B cell (primary cell): ENCODE data around the gene CFH. TPM values are rescaled to one million over a fixed set of nuclear protein-coding genes. Genes with fewer than 3 reads are reported as not detected.

Experiments used
- ATAC-seq: fragments of 200-7000 bp; cut with Tn5 transposase; one replicate; pipeline ENCODE4 v1.10.0; 2021; ENCODE audit warnings: low read depth, mild to moderate bottlenecking, moderate number of reproducible peaks, moderate library complexity
- CTCF ChIA-PET: fragments of 350-600 bp; sonication (Branson Sonifier 250); formaldehyde crosslinking; loops from one replicate; lab custom pipeline; 2021; ENCODE audit warnings: antibody characterized with exemption, inconsistent platforms; lab: Charles Lee
- POLR2A ChIA-PET: fragments of 350-600 bp; sonication (Branson Sonifier 250); formaldehyde crosslinking; loops from one replicate; lab custom pipeline; 2021; ENCODE audit warnings: antibody characterized with exemption; lab: Charles Lee
- DNase-seq: peaks from one replicate; pipeline ENCODE4 v3.0.0; 2013
- H2AFZ ChIP-seq: 2 replicates; pipeline ENCODE4 v1.6.1; 2012; ENCODE audit warnings: mild to moderate bottlenecking, low read depth, low read length; ENCODE audit not compliant: insufficient read depth, poor library complexity, severe bottlenecking
- H3K27ac ChIP-seq, 2 donors: 1 replicate in 1 of 2; 2 replicates in 1 of 2; pipeline ENCODE4 v1.5.1; 2012 to 2013; ENCODE audit warnings: low read length in 2 of 2, mild to moderate bottlenecking in 2 of 2, moderate library complexity in 1 of 2
- H3K27me3 ChIP-seq, 4 experiments: fragments of 200-600 bp in 1 of 4; sonication (generic) in 1 of 4; replicated peaks in 1 of 4; 1 replicate in 2 of 4; 2 replicates in 2 of 4; pipeline versions ENCODE4 v1.6.1 to v1.7.0; 2013 to 2016; ENCODE audit warnings: low read length in 3 of 4, mild to moderate bottlenecking in 2 of 4, mixed read lengths in 1 of 4, moderate library complexity in 1 of 4; ENCODE audit not compliant: insufficient read depth in 4 of 4, control insufficient read depth in 3 of 4; ENCODE audit errors: control extremely low read depth in 1 of 4
- H3K36me3 ChIP-seq, 2 experiments: replicated peaks in 1 of 2; 1 replicate in 1 of 2; 2 replicates in 1 of 2; pipeline versions ENCODE4 v1.6.1 to v1.7.1; 2013; ENCODE audit warnings: low read length in 1 of 2; ENCODE audit not compliant: insufficient read depth in 2 of 2, control insufficient read depth in 1 of 2; ENCODE audit errors: control extremely low read depth in 1 of 2, extremely low read depth in 1 of 2
- H3K4me1 ChIP-seq, 2 donors: fragments of 200-600 bp in 1 of 2; sonication (generic) in 1 of 2; 1 replicate in 1 of 2; 2 replicates in 1 of 2; pipeline versions ENCODE4 v1.5.1 to v1.6.1; 2013 to 2017; ENCODE audit warnings: low read length in 2 of 2; ENCODE audit not compliant: control insufficient read depth in 2 of 2, insufficient read depth in 2 of 2
- H3K4me2 ChIP-seq: replicated peaks from 2 replicates; pipeline ENCODE3; 2012; ENCODE audit warnings: mild to moderate bottlenecking, low read depth, low read length; ENCODE audit not compliant: poor library complexity, severe bottlenecking
- H3K4me3 ChIP-seq, 5 experiments: fragments of 200-600 bp in 1 of 5; sonication (generic) in 1 of 5; 1 replicate in 3 of 5; 2 replicates in 2 of 5; pipeline versions ENCODE4 v1.5.1 to v1.7.0; 2011 to 2016; ENCODE audit warnings: low read length in 4 of 5, mild to moderate bottlenecking in 4 of 5, low read depth in 2 of 5, control low read depth in 1 of 5, moderate library complexity in 1 of 5; ENCODE audit not compliant: insufficient read depth in 1 of 5; ENCODE audit errors: control extremely low read depth in 1 of 5, extremely low read depth in 1 of 5
- H3K79me2 ChIP-seq: fragments of 200-600 bp; sonication (generic); one replicate; pipeline ENCODE4 v1.6.0; 2016; ENCODE audit warnings: low read length; ENCODE audit not compliant: control insufficient read depth, insufficient read depth
- H3K9ac ChIP-seq: fragments of 200-600 bp; sonication (generic); 2 replicates; pipeline ENCODE4 v1.6.1; 2017; ENCODE audit warnings: mild to moderate bottlenecking, low read length, moderate library complexity
- H3K9me3 ChIP-seq, 3 donors: one replicate each; pipeline versions ENCODE4 v1.6.1 to v1.7.1; 2013; ENCODE audit warnings: low read length in 2 of 3; ENCODE audit not compliant: control insufficient read depth in 2 of 3, insufficient read depth in 1 of 3; ENCODE audit errors: control extremely low read depth in 1 of 3
- H4K20me1 ChIP-seq: 2 replicates; pipeline ENCODE4 v1.6.0; 2012; ENCODE audit warnings: mild to moderate bottlenecking, low read length; ENCODE audit not compliant: insufficient read depth, control insufficient read depth, poor library complexity, severe bottlenecking
- H3K27ac Mint-ChIP-seq: one replicate; pipeline ENCODE4 v1.8.0; 2021; ENCODE audit warnings: mixed read lengths
- H3K27me3 Mint-ChIP-seq: one replicate; pipeline ENCODE4 v1.8.0; 2021; ENCODE audit warnings: mixed read lengths
- H3K4me1 Mint-ChIP-seq: one replicate; pipeline ENCODE4 v1.8.0; 2021; ENCODE audit warnings: mixed read lengths
- H3K4me3 Mint-ChIP-seq: one replicate; pipeline ENCODE4 v1.8.0; 2021; ENCODE audit warnings: mixed read lengths
- H3K9me3 Mint-ChIP-seq: one replicate; pipeline ENCODE4 v1.8.0; 2022; ENCODE audit warnings: mixed read lengths; ENCODE audit not compliant: insufficient read depth
- CTCF ChIP-seq: fragments of 200-600 bp; IDR thresholded peaks from one replicate; pipeline ENCODE4 v1.8.0; 2022; ENCODE audit warnings: antibody characterized with exemption, mild to moderate bottlenecking
- EZH2 ChIP-seq: IDR thresholded peaks from 2 replicates; pipeline ENCODE4 v1.6.1; 2012; ENCODE audit warnings: borderline replicate concordance, low read depth, mild to moderate bottlenecking, moderate library complexity, low read length; ENCODE audit not compliant: insufficient read depth, poor library complexity, severe bottlenecking
- WGBS: methylation state at CpG from one replicate; pipeline ENCODE4 v1.1.5; 2013; ENCODE audit warnings: missing lambda C conversion rate; ENCODE audit not compliant: insufficient coverage; 5-methylcytosine and 5-hydroxymethylcytosine counted together
- intact Hi-C: fragments of 100-400 bp; cut with micrococcal nuclease; formaldehyde crosslinking; loops from one replicate; pipeline ENCODE4 v1.10.0; 2022
- polyA plus RNA-seq: library from polyadenylated mRNA; depleted of rRNA; stranded (reverse); fragments of >200 nt; gene quantifications from 2 replicates; pipeline ENCODE4 v1.2.3, GENCODE V29; 2012
- total RNA-seq, 2 donors: library from RNA; stranded (reverse); fragments of 120-200 nt in 1 of 2; gene quantifications; 1 replicate in 1 of 2; 2 replicates in 1 of 2; pipeline versions ENCODE4 v1.2.3 to v1.2.4, GENCODE V29; 2013 to 2022

CFH gene
- total and polyA plus RNA-seq, 2 donors (not counting 1 experiment from before 2014, with no cell fraction given), result not detected

DNA sequence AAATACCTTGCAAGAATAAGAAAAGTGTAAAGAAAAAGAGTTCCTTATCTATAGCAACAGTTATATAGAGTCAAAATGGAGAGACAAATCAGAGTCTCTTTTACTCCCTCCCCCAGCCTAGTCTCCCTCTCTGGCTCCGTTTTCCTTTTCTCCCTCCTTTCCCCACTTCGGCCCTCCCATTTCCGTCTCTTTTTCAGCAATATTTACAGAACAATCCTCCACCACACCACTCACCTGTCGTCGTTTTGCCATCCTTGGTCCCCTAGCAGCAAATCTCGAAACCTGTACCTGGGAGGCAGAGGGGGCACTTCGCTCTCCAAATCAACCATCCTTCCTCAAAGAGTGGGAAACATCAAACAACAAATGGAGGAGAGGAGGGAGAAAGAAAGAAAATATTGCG is 43.9 kb upstream of the CFH start:
- Histone ChIP-seq H3K27me3 (peaks cover 0 to 14% (median 11%) of the 10 kb centered on the region in 4 experiments), H3K4me1 (no peaks in the 10 kb centered on the region), H3K36me3 (no peaks in the 10 kb centered on the region), H4K20me1 (no peaks in the 10 kb centered on the region), H2AFZ (no peak overlapping the region), H3K79me2 (no peaks in the 10 kb centered on the region), H3K4me3 (no peak overlapping the region), H3K9me3 (peaks cover 0 to 10% (median 1%) of the 10 kb centered on the region in 3 donors), H3K4me2 (no peak overlapping the region), H3K27ac (no peak overlapping the region), H3K9ac (no peak overlapping the region)
- WGBS, result 1% methylated on average over 6 of the region's 8 CpGs
- POLR2A ChIA-PET, result no interaction called here
- DNase-seq (no peak), ATAC-seq (no peak)
- H3K4me1 Mint-ChIP-seq, result peaks cover 3% of the 10 kb centered on the region
- no peak overlapping the region for H3K27ac Mint-ChIP-seq
- no peak overlapping the region for H3K4me3 Mint-ChIP-seq
- intact Hi-C loops, result no loop called here
- H3K9me3 Mint-ChIP-seq, result no peaks in the 10 kb centered on the region
- CTCF ChIA-PET, result no interaction called here
- peaks cover 23% of the 10 kb centered on the region for H3K27me3 Mint-ChIP-seq
- TF ChIP-seq CTCF (no peak), EZH2 (no peak)

- H3K4me3 ChIP-seq, result no peak within 1 kb of the TSS
- ATAC-seq (no peak), DNase-seq (peak; percentile 1)
- Mint-ChIP-seq H3K27ac (no peak within 1 kb of the TSS), H3K4me1 (peaks cover 3% of the 10 kb centered on the region), H3K9me3 (no peaks in the 10 kb centered on the region), H3K4me3 (no peak within 1 kb of the TSS), H3K27me3 (peaks cover 23% of the 10 kb centered on the region)
- ChIA-PET POLR2A (no interaction called here), CTCF (no interaction called here)
- intact Hi-C loops, result no loop called here
- H3K9me3 ChIP-seq, result peaks cover 0 to 10% (median 1%) of the 10 kb centered on the region in 3 donors
- TF ChIP-seq CTCF, result no peak
- no peak for TF ChIP-seq EZH2
- H3K4me1 ChIP-seq, result no peaks in the 10 kb centered on the region
- peaks cover 0 to 14% (median 11%) of the 10 kb centered on the region in 4 experiments for H3K27me3 ChIP-seq
- no peak within 1 kb of the TSS for H3K4me2 ChIP-seq
- no peak within 1 kb of the TSS for H3K27ac ChIP-seq
- no peaks in the 10 kb centered on the region for H3K36me3 ChIP-seq
- WGBS, result 2% methylated on average over 38 of the region's 43 CpGs
- H3K9ac ChIP-seq, result no peak within 1 kb of the TSS
- no peaks in the 10 kb centered on the region for H4K20me1 ChIP-seq
- H2AFZ ChIP-seq, result no peak within 1 kb of the TSS
- no peaks in the 10 kb centered on the region for H3K79me2 ChIP-seq
These were observed 43.2 kb upstream of the CFH start, which contains the start of gene KCNT2 for GRCh38 chr1:196608390-196609369. Gene KCNT2, minus strand, starts transcription at chr1:196608440. Its CDS starts 131 bp downstream, at chr1:196608309.
